ENCODE measurements around the gene CSGALNACT2.

Gene CSGALNACT2

GRCh38 chr10:43202224-43202656 is 64.0 kb downstream of the CSGALNACT2 start:
- ATAC-seq: peak; percentile 65
- H3K27me3 Mint-ChIP-seq: no peaks in the 10 kb centered on the region
- H3K4me1 Mint-ChIP-seq: peaks cover 9% of the 10 kb centered on the region

GRCh38 chr10:43202657-43203447 is 64.6 kb downstream of the CSGALNACT2 start:
- Mint-ChIP-seq H3K27me3 (no peaks in the 10 kb centered on the region), H3K4me1 (peaks cover 9% of the 10 kb centered on the region), H3K4me3 (peak overlapping the region; percentile 84), H3K9me3 (no peaks in the 10 kb centered on the region), H3K36me3 (no peaks in the 10 kb centered on the region), H3K27ac (no peak overlapping the region)
- ATAC-seq: peak; percentile 67

More at GRCh38 chr10:43202224-43202656, 64.0 kb downstream of the CSGALNACT2 start:
- Mint-ChIP-seq H3K9me3 (no peaks in the 10 kb centered on the region), H3K27ac (no peak overlapping the region), H3K4me3 (peak overlapping the region; percentile 84), H3K36me3 (no peaks in the 10 kb centered on the region)

GRCh38 chr10:43203448-43204041 is 65.3 kb downstream of the CSGALNACT2 start:
- Mint-ChIP-seq H3K36me3 (no peaks in the 10 kb centered on the region), H3K4me1 (peaks cover 9% of the 10 kb centered on the region), H3K27me3 (no peaks in the 10 kb centered on the region), H3K4me3 (peak overlapping the region; percentile 49), H3K27ac (no peak overlapping the region), H3K9me3 (no peaks in the 10 kb centered on the region)
- ATAC-seq: peak; percentile 45

- H3K4me1 Mint-ChIP-seq: peaks cover 9% of the 10 kb centered on the region
- no peak overlapping the region for H3K4me3 Mint-ChIP-seq
- no peak for ATAC-seq
- H3K9me3 Mint-ChIP-seq: no peaks in the 10 kb centered on the region
- H3K27me3 Mint-ChIP-seq: no peaks in the 10 kb centered on the region
- H3K36me3 Mint-ChIP-seq: no peaks in the 10 kb centered on the region
- no peak overlapping the region for H3K27ac Mint-ChIP-seq
Measured at GRCh38 chr10:43204042-43204942, 66.0 kb downstream of the CSGALNACT2 start.

- Mint-ChIP-seq H3K4me1 (peaks cover 9% of the 10 kb centered on the region), H3K36me3 (no peaks in the 10 kb centered on the region), H3K4me3 (no peak overlapping the region), H3K27me3 (no peaks in the 10 kb centered on the region), H3K9me3 (no peaks in the 10 kb centered on the region), H3K27ac (no peak overlapping the region)
- ATAC-seq: peak; percentile 55
Measured at GRCh38 chr10:43204943-43205671, 66.9 kb downstream of the CSGALNACT2 start.

GRCh38 chr10:43205681-43206390 is 67.6 kb downstream of the CSGALNACT2 start:
- Mint-ChIP-seq H3K4me3 (no peak overlapping the region), H3K4me1 (peaks cover 9% of the 10 kb centered on the region), H3K9me3 (no peaks in the 10 kb centered on the region), H3K27ac (no peak overlapping the region), H3K27me3 (no peaks in the 10 kb centered on the region), H3K36me3 (no peaks in the 10 kb centered on the region)
- ATAC-seq: no peak

GRCh38 chr10:43206391-43207235 is 68.4 kb downstream of the CSGALNACT2 start:
- Mint-ChIP-seq H3K4me3 (no peak overlapping the region), H3K36me3 (no peaks in the 10 kb centered on the region), H3K4me1 (peaks cover 9% of the 10 kb centered on the region), H3K9me3 (no peaks in the 10 kb centered on the region), H3K27me3 (no peaks in the 10 kb centered on the region), H3K27ac (no peak overlapping the region)
- ATAC-seq: no peak

- no peak overlapping the region for H3K27ac Mint-ChIP-seq
- no peaks in the 10 kb centered on the region for H3K9me3 Mint-ChIP-seq
- H3K27me3 Mint-ChIP-seq: no peaks in the 10 kb centered on the region
- no peaks in the 10 kb centered on the region for H3K4me1 Mint-ChIP-seq
- no peak overlapping the region for H3K4me3 Mint-ChIP-seq
- H3K36me3 Mint-ChIP-seq: no peaks in the 10 kb centered on the region
- ATAC-seq: no peak
Measured at GRCh38 chr10:43208147-43209073, 70.2 kb downstream of the CSGALNACT2 start.

GRCh38 chr10:43209074-43209455 is 70.8 kb downstream of the CSGALNACT2 start:
- Mint-ChIP-seq H3K4me3 (no peak overlapping the region), H3K27ac (no peak overlapping the region), H3K9me3 (no peaks in the 10 kb centered on the region), H3K27me3 (peaks cover 4% of the 10 kb centered on the region), H3K36me3 (no peaks in the 10 kb centered on the region), H3K4me1 (no peaks in the 10 kb centered on the region)
- ATAC-seq: no peak

GRCh38 chr10:43209651-43210141 is 71.5 kb downstream of the CSGALNACT2 start:
- H3K4me1 Mint-ChIP-seq: no peaks in the 10 kb centered on the region
- H3K27me3 Mint-ChIP-seq: peaks cover 10% of the 10 kb centered on the region
- no peak overlapping the region for H3K27ac Mint-ChIP-seq
- no peak overlapping the region for H3K4me3 Mint-ChIP-seq
- no peak for ATAC-seq
- H3K36me3 Mint-ChIP-seq: no peaks in the 10 kb centered on the region
- no peaks in the 10 kb centered on the region for H3K9me3 Mint-ChIP-seq

GRCh38 chr10:43210556-43210955 is 72.3 kb downstream of the CSGALNACT2 start:
- Mint-ChIP-seq H3K9me3 (no peaks in the 10 kb centered on the region), H3K4me1 (no peaks in the 10 kb centered on the region), H3K27ac (no peak overlapping the region), H3K4me3 (no peak overlapping the region), H3K36me3 (no peaks in the 10 kb centered on the region), H3K27me3 (peaks cover 10% of the 10 kb centered on the region)
- ATAC-seq: no peak

- no peak overlapping the region for H3K27ac Mint-ChIP-seq
- no peak overlapping the region for H3K4me3 Mint-ChIP-seq
- H3K4me1 Mint-ChIP-seq: no peaks in the 10 kb centered on the region
- no peak for ATAC-seq
- H3K27me3 Mint-ChIP-seq: peaks cover 10% of the 10 kb centered on the region
- no peaks in the 10 kb centered on the region for H3K36me3 Mint-ChIP-seq
- no peaks in the 10 kb centered on the region for H3K9me3 Mint-ChIP-seq
Measured at GRCh38 chr10:43211030-43211429, 72.8 kb downstream of the CSGALNACT2 start.

All from stimulated activated memory B cell treated with anti-CD40 and anti-IgM and Interleukin-4, amounts not matched to agents 10 μg/mL and 1 μg/mL and 100 μg/mL, for 72 hours (primary cell).